ENCODE measurements around the gene JMJD6. TPM values are rescaled to one million over a fixed set of nuclear protein-coding genes. Genes with fewer than 3 reads are reported as not detected.
A peak's percentile ranks its signal among the peaks of the same experiment; 100 is the strongest.

The JMJD6 gene
- total and polyA plus RNA-seq, 2 donors from 2014 or later: 23.6 to 34.3 TPM

DNA sequence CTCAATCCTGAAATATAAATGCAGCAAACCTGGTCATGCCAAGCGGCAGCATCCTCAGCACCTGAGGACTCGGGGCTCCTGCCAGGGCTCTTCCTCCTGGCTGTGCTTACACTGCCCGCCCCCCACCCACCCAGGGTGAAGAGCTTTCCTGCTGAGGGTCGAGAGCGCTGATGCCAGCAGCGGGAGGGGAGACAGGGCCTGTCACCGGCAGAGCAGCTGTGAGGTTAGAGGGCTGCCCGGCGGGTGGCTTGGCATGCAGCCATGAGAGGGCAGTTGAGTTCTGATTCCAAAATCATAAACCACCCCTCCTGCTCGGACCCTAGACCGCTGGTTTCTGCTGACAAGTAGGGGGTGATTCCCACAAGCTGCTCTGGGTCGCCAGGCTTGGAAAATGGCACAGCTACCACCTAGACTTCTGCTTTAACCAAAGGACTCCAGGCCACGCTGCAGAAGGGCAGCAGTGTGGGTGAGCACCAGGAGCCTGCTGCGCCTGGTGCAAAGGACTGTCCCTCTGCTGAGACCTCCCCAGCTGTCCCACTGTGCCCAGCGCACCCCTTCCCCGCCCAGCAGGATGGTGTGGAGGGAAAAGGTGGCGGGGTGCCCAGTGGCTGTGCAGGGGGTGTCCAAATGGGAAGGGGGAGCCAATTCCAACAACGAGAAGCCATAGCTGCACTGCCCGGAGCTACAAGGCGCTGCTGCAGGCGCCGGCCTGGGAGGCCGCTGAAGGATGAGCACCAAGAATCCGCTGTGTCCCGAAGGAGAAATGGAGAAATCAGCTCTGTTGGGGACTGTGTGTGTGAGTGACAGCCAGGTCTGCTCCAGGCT is 42.3 kb downstream of the JMJD6 start:
- no peak overlapping the region for H3K27ac ChIP-seq (ENCODE audit: low read depth in 2 of 2, low read length in 2 of 2)
- no peak overlapping the region for H3K4me3 ChIP-seq (ENCODE audit: low read length in 3 of 3)
- DNase-seq (peak in 1 of 5 donors; percentile 66), FAIRE-seq (no peak)
- peaks cover 0 to 7% (median 0%) of the 10 kb centered on the region in 3 donors for H3K36me3 ChIP-seq (ENCODE audit: control insufficient read depth in 2 of 3, insufficient read depth in 3 of 3, low read length in 3 of 3)
- H3K9ac ChIP-seq (ENCODE audit: low read length in 3 of 3): no peak overlapping the region
- H3K27me3 ChIP-seq (ENCODE audit: control insufficient read depth, insufficient read depth, low read length): no peaks in the 10 kb centered on the region
- intact Hi-C loops (cut with DNase I): no loop called here
- H3K9me3 ChIP-seq (ENCODE audit: control insufficient read depth in 2 of 3, insufficient read depth in 1 of 3, low read length in 3 of 3): no peaks in the 10 kb centered on the region
- TF ChIP-seq, protein P1, sequence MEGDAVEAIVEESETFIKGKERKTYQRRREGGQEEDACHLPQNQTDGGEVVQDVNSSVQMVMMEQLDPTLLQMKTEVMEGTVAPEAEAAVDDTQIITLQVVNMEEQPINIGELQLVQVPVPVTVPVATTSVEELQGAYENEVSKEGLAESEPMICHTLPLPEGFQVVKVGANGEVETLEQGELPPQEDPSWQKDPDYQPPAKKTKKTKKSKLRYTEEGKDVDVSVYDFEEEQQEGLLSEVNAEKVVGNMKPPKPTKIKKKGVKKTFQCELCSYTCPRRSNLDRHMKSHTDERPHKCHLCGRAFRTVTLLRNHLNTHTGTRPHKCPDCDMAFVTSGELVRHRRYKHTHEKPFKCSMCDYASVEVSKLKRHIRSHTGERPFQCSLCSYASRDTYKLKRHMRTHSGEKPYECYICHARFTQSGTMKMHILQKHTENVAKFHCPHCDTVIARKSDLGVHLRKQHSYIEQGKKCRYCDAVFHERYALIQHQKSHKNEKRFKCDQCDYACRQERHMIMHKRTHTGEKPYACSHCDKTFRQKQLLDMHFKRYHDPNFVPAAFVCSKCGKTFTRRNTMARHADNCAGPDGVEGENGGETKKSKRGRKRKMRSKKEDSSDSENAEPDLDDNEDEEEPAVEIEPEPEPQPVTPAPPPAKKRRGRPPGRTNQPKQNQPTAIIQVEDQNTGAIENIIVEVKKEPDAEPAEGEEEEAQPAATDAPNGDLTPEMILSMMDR (IDR thresholded peaks at IDR 0.05; ENCODE audit: borderline replicate concordance, extremely low read depth, insufficient read depth): no peak
- H3K4me1 ChIP-seq (ENCODE audit: control insufficient read depth in 2 of 3, insufficient read depth in 2 of 3, low read depth in 1 of 3, low read length in 3 of 3): peaks cover 0 to 6% (median 0%) of the 10 kb centered on the region in 3 donors

DNA sequence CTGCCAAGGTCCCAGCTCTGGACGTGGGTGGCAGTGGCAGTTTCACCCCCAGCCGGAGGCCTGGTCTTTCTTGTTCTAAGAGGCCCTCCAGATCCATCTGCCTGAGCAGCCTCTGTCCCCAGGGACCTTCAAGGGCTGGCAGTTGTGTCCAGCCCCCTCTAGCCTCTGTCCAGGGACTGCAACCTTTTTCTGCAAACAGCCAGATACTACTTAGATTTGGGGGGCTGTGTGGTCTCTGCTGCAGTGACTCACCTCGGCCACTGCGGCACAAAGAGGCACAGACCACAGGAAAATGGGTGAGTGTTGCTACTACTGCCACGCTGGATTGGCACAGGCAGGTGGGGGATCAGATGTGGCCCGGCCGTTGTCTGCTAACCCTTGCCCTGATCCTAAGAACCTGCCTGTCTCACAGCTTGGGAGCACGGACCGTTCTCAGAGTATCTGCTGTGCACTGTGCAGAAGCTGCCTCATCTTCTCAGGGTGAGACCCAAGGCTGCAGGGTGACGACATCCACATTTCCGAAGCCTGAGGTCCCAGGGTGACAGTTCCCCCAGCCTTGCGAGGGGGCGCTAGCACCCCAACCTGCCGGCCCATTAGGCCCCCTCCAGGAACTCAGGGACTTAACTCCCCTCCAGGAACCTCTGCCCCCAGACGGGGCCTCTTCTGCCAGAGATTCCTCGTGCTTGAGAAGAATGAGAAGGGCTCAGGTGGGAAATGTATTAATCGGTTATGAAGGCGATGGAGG is 43.2 kb downstream of the JMJD6 start:
- Histone ChIP-seq H3K9me3 (ENCODE audit: control insufficient read depth in 2 of 3, insufficient read depth in 1 of 3, low read length in 3 of 3) (no peaks in the 10 kb centered on the region), H3K9ac (ENCODE audit: low read length in 3 of 3) (no peak overlapping the region), H3K4me3 (ENCODE audit: low read length in 3 of 3) (no peak overlapping the region), H3K27me3 (ENCODE audit: control insufficient read depth, insufficient read depth, low read length) (no peaks in the 10 kb centered on the region), H3K36me3 (ENCODE audit: control insufficient read depth in 2 of 3, insufficient read depth in 3 of 3, low read length in 3 of 3) (peaks cover 0 to 7% (median 0%) of the 10 kb centered on the region in 3 donors), H3K4me1 (ENCODE audit: control insufficient read depth in 2 of 3, insufficient read depth in 2 of 3, low read depth in 1 of 3, low read length in 3 of 3) (peaks cover 0 to 2% (median 0%) of the 10 kb centered on the region in 3 donors), H3K27ac (ENCODE audit: low read depth in 2 of 2, low read length in 2 of 2) (no peak overlapping the region)
- intact Hi-C loops (cut with DNase I): no loop called here
- DNase-seq: peak in 2 of 5 donors; percentile 51
- no peak for FAIRE-seq
- TF ChIP-seq, protein P1 (IDR thresholded peaks at IDR 0.05; ENCODE audit: borderline replicate concordance, extremely low read depth, insufficient read depth): no peak

DNA sequence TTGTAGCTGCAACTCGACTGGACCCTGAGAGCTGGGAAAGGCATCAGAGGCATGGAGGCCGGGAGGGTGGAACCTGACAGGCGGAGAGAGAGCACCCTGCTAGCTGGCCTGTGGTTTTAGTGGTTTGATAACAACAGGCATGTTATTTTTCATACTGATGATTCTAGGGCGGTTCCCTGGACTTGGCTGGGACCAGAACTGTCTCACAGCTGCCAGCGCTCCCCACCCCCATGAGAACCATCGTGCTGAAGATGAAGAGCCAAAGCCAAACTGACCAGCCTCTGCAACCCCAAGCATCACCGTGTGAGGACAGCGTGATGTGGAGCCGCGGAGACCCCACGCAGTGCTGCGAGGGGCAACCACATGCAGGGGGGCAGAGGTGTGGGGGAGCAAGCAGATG is 44.1 kb downstream of the JMJD6 start:
- Histone ChIP-seq H3K9me3 (ENCODE audit: control insufficient read depth in 2 of 3, insufficient read depth in 1 of 3, low read length in 3 of 3) (no peaks in the 10 kb centered on the region), H3K27me3 (ENCODE audit: control insufficient read depth, insufficient read depth, low read length) (no peaks in the 10 kb centered on the region), H3K4me1 (ENCODE audit: control insufficient read depth in 2 of 3, insufficient read depth in 2 of 3, low read depth in 1 of 3, low read length in 3 of 3) (peaks cover 0 to 2% (median 0%) of the 10 kb centered on the region in 3 donors), H3K4me3 (ENCODE audit: low read length in 3 of 3) (no peak overlapping the region), H3K27ac (ENCODE audit: low read depth in 2 of 2, low read length in 2 of 2) (no peak overlapping the region), H3K9ac (ENCODE audit: low read length in 3 of 3) (no peak overlapping the region), H3K36me3 (ENCODE audit: control insufficient read depth in 2 of 3, insufficient read depth in 3 of 3, low read length in 3 of 3) (peaks cover 0 to 7% (median 0%) of the 10 kb centered on the region in 3 donors)
- TF ChIP-seq, protein P1 (IDR thresholded peaks at IDR 0.05; ENCODE audit: borderline replicate concordance, extremely low read depth, insufficient read depth): no peak
- intact Hi-C loops (cut with DNase I): no loop called here
- DNase-seq (peak in 1 of 5 donors; percentile 64), FAIRE-seq (no peak)
